ENCODE measurements around the gene RFNG.

Gene RFNG

GRCh38 chr17:82089723-82090548, 38.3 kb upstream of the RFNG start:
- no peak for DNase-seq (ENCODE audit: low spot score)

GRCh38 chr17:82088838-82089722, 37.5 kb upstream of the RFNG start:
- DNase-seq (ENCODE audit: low spot score), result no peak

GRCh38 chr17:82087961-82088837, 36.6 kb upstream of the RFNG start:
- DNase-seq (ENCODE audit: low spot score), result no peak

- no peak for DNase-seq (ENCODE audit: low spot score)
Observed at GRCh38 chr17:82086941-82087906, 35.6 kb upstream of the RFNG start.

GRCh38 chr17:82085931-82086764, 34.5 kb upstream of the RFNG start:
- no peak for DNase-seq (ENCODE audit: low spot score)

- DNase-seq (ENCODE audit: low spot score), result no peak
Observed at GRCh38 chr17:82085031-82085861, 33.6 kb upstream of the RFNG start.

- no peak for DNase-seq (ENCODE audit: low spot score)
Observed at GRCh38 chr17:82084373-82085030, 32.9 kb upstream of the RFNG start.

- DNase-seq (ENCODE audit: low spot score), result no peak
Observed at GRCh38 chr17:82083533-82084359, 32.1 kb upstream of the RFNG start.

GRCh38 chr17:82083009-82083408, 31.4 kb upstream of the RFNG start:
- no peak for DNase-seq (ENCODE audit: low spot score)

GRCh38 chr17:82082456-82082855, 30.8 kb upstream of the RFNG start:
- DNase-seq (ENCODE audit: low spot score), result no peak

- DNase-seq (ENCODE audit: low spot score), result no peak
Observed at GRCh38 chr17:82081966-82082365, 30.4 kb upstream of the RFNG start.

GRCh38 chr17:82081546-82081945, 29.9 kb upstream of the RFNG start:
- no peak for DNase-seq (ENCODE audit: low spot score)

- DNase-seq (ENCODE audit: low spot score), result no peak
Observed at GRCh38 chr17:82080789-82081464, 29.3 kb upstream of the RFNG start.

- no peak for DNase-seq (ENCODE audit: low spot score)
Observed at GRCh38 chr17:82080048-82080788, 28.6 kb upstream of the RFNG start.

- DNase-seq (ENCODE audit: low spot score), result no peak
Observed at GRCh38 chr17:82079001-82079677, 27.5 kb upstream of the RFNG start.

- DNase-seq (ENCODE audit: low spot score), result no peak
Observed at GRCh38 chr17:82078433-82078832, 26.8 kb upstream of the RFNG start.
